IPS DF 4.7 (cell line): ENCODE measurements around the gene PIWIL4.
"Not testable (repeated sequence)": the region's sequence is repeated elsewhere in the genome, so short reads cannot be mapped to it uniquely, and the experiment has no call there.

Experiments used
- DNase-seq: peaks from one replicate; pipeline ENCODE4 v3.0.0-alpha.2; 2013; ENCODE audit warnings: low spot score; ENCODE audit errors: extremely low read depth

PIWIL4 gene

GRCh38 chr11:94546886-94547285, 20.3 kb upstream of the PIWIL4 start:
- DNase-seq: no peak

GRCh38 chr11:94549146-94549545, 18.0 kb upstream of the PIWIL4 start:
- no peak for DNase-seq

GRCh38 chr11:94550513-94550912, 16.7 kb upstream of the PIWIL4 start:
- DNase-seq: no peak

- no peak for DNase-seq
These were observed 13.2 kb upstream of the PIWIL4 start for GRCh38 chr11:94553938-94554337.

- DNase-seq: not testable (repeated sequence)
These were observed 11.3 kb upstream of the PIWIL4 start for GRCh38 chr11:94555752-94556329.

- DNase-seq: no peak
These were observed 9.7 kb upstream of the PIWIL4 start for GRCh38 chr11:94557421-94557820.

GRCh38 chr11:94557992-94558391, 9.2 kb upstream of the PIWIL4 start:
- DNase-seq: no peak

- DNase-seq: no peak
These were observed 8.7 kb upstream of the PIWIL4 start for GRCh38 chr11:94558468-94558867.

GRCh38 chr11:94558932-94559331, 8.2 kb upstream of the PIWIL4 start:
- DNase-seq: no peak

GRCh38 chr11:94559361-94559760, 7.8 kb upstream of the PIWIL4 start:
- no peak for DNase-seq

- DNase-seq: no peak
These were observed 6.3 kb upstream of the PIWIL4 start for GRCh38 chr11:94560834-94561233.

- DNase-seq: no peak
These were observed 3.9 kb upstream of the PIWIL4 start for GRCh38 chr11:94563176-94563847.

GRCh38 chr11:94563848-94564467, 3.2 kb upstream of the PIWIL4 start:
- DNase-seq: no peak

- no peak for DNase-seq
These were observed 1.0 kb downstream of the PIWIL4 start for GRCh38 chr11:94568200-94568599.

- no peak for DNase-seq
These were observed 1.5 kb downstream of the PIWIL4 start for GRCh38 chr11:94568717-94569116.

GRCh38 chr11:94572975-94573374, 5.8 kb downstream of the PIWIL4 start:
- DNase-seq: not testable (repeated sequence)

- no peak for DNase-seq
These were observed 7.2 kb downstream of the PIWIL4 start for GRCh38 chr11:94574193-94574961.

GRCh38 chr11:94576306-94576705, 9.1 kb downstream of the PIWIL4 start:
- DNase-seq: no peak

- no peak for DNase-seq
These were observed 10.7 kb downstream of the PIWIL4 start for GRCh38 chr11:94577841-94578240.

GRCh38 chr11:94581926-94582325, 14.8 kb downstream of the PIWIL4 start:
- DNase-seq: no peak

- DNase-seq: no peak
These were observed 16.2 kb downstream of the PIWIL4 start for GRCh38 chr11:94583213-94583865.
